ENCODE data around the gene CAMTA1. TPM values are rescaled to one million over a fixed set of nuclear protein-coding genes. Genes with fewer than 3 reads are reported as not detected.

Gene CAMTA1
- total RNA-seq, 3 donors from 2014 or later = 73.4 to 114 (median 82.6) TPM

GRCh38 chr1:6987940-6988339 is 202.7 kb downstream of the CAMTA1 start:
- TF ChIP-seq, protein P1, sequence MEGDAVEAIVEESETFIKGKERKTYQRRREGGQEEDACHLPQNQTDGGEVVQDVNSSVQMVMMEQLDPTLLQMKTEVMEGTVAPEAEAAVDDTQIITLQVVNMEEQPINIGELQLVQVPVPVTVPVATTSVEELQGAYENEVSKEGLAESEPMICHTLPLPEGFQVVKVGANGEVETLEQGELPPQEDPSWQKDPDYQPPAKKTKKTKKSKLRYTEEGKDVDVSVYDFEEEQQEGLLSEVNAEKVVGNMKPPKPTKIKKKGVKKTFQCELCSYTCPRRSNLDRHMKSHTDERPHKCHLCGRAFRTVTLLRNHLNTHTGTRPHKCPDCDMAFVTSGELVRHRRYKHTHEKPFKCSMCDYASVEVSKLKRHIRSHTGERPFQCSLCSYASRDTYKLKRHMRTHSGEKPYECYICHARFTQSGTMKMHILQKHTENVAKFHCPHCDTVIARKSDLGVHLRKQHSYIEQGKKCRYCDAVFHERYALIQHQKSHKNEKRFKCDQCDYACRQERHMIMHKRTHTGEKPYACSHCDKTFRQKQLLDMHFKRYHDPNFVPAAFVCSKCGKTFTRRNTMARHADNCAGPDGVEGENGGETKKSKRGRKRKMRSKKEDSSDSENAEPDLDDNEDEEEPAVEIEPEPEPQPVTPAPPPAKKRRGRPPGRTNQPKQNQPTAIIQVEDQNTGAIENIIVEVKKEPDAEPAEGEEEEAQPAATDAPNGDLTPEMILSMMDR (IDR thresholded peaks at IDR 0.05) = no peak
- Histone ChIP-seq H3K36me3 (ENCODE audit: low read depth) (no peaks in the 10 kb centered on the region), H3K4me3 (no peak overlapping the region), H3K4me1 (ENCODE audit: low read depth) (no peaks in the 10 kb centered on the region), H3K9me3 (no peaks in the 10 kb centered on the region)
- DNase-seq (no peak), ATAC-seq (no peak)
- intact Hi-C loops (cut with DNase I, micrococcal nuclease) = no loop called here

DNA sequence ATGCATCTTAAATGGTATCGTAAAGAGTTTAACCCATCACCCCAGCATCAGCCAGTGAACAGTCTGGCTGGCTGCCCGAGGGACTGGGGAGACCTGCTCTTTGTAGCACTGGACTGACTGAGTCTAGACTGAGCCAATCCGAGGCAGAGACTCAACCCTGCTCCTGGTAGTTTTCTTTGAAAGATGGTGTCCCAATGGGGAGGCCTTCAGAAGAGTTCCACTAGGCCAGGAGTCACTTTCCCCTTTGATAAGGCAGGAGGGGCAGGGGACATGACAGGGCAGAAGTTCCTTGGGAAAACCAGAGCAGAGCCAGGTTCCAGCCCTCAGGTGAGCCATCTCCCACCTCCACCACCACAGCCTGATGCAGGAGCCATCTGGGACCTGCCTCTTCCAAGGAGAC is 203.5 kb downstream of the CAMTA1 start:
- H3K4me1 ChIP-seq (ENCODE audit: low read depth) = no peaks in the 10 kb centered on the region
- no peak overlapping the region for H3K4me3 ChIP-seq
- TF ChIP-seq, protein P1 (IDR thresholded peaks at IDR 0.05) = no peak
- H3K9me3 ChIP-seq = no peaks in the 10 kb centered on the region
- no peak for ATAC-seq
- H3K36me3 ChIP-seq (ENCODE audit: low read depth) = no peaks in the 10 kb centered on the region
- intact Hi-C loops (cut with DNase I, micrococcal nuclease) = no loop called here
- no peak for DNase-seq

- no peaks in the 10 kb centered on the region for H3K9me3 ChIP-seq
- TF ChIP-seq, protein P1 (IDR thresholded peaks at IDR 0.05) = no peak
- H3K4me1 ChIP-seq (ENCODE audit: low read depth) = no peaks in the 10 kb centered on the region
- H3K4me3 ChIP-seq = no peak overlapping the region
- DNase-seq (no peak), ATAC-seq (no peak)
- intact Hi-C loops (cut with DNase I, micrococcal nuclease) = no loop called here
- no peaks in the 10 kb centered on the region for H3K36me3 ChIP-seq (ENCODE audit: low read depth)
Observed at GRCh38 chr1:6989212-6990159, 204.2 kb downstream of the CAMTA1 start.

DNA sequence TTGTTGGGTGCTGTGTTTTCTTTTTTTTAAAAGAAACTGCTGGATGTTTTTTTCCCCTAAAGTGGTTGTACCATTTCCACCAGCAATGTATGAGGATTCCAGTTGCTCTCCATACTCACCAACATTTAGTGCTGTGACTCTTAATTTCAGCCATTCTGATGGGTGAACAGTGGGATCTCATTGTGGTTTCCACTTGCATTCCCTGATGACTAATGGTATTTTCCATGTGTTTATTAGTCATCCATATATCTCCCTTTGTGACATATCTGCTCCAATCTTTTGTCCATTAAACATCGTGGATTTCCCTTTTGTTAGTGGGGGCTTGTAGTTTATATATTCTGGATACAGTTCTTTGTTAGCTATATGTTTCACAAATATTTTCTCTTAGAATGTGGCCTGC is 206.0 kb downstream of the CAMTA1 start:
- H3K9me3 ChIP-seq = no peaks in the 10 kb centered on the region
- no peaks in the 10 kb centered on the region for H3K4me1 ChIP-seq (ENCODE audit: low read depth)
- H3K36me3 ChIP-seq (ENCODE audit: low read depth) = no peaks in the 10 kb centered on the region
- TF ChIP-seq, protein P1 (IDR thresholded peaks at IDR 0.05) = no peak
- no peak for ATAC-seq
- no peak for DNase-seq
- intact Hi-C loops (cut with DNase I, micrococcal nuclease) = no loop called here
- no peak overlapping the region for H3K4me3 ChIP-seq

- Histone ChIP-seq H3K9me3 (no peaks in the 10 kb centered on the region), H3K4me1 (ENCODE audit: low read depth) (no peaks in the 10 kb centered on the region), H3K4me3 (no peak overlapping the region), H3K36me3 (ENCODE audit: low read depth) (no peaks in the 10 kb centered on the region)
- no peak for DNase-seq
- TF ChIP-seq, protein P1 (IDR thresholded peaks at IDR 0.05) = no peak
- ATAC-seq = no peak
- intact Hi-C loops (cut with DNase I, micrococcal nuclease) = no loop called here
Observed at GRCh38 chr1:6995789-6996188, 210.5 kb downstream of the CAMTA1 start.

All from mucosa of descending colon (tissue), 3 donors.